Right cardiac atrium (tissue), 5 donors: Measurements from ENCODE around the gene IMMP2L. TPM values are rescaled to one million over a fixed set of nuclear protein-coding genes. Genes with fewer than 3 reads are reported as not detected.

ENCODE experiments used
- ATAC-seq, 2 donors: fragments of 200-7000 bp; cut with Tn5 transposase; one replicate each; pipeline versions ENCODE4 v1.8.0 to v1.9.1; 2020; ENCODE audit warnings: moderate library complexity in 2 of 2, mild to moderate bottlenecking in 1 of 2
- DNase-seq, 3 donors: peaks; one replicate each; pipeline ENCODE4 v3.0.0-alpha.2; 2020
- H3K27ac ChIP-seq: one replicate; pipeline ENCODE4 v1.5.1; 2013; ENCODE audit warnings: mild to moderate bottlenecking, low read length, control low read depth, moderate library complexity
- H3K27me3 ChIP-seq: one replicate; pipeline ENCODE4 v1.6.1; 2013; ENCODE audit not compliant: control insufficient read depth, insufficient read depth
- H3K4me1 ChIP-seq: one replicate; pipeline ENCODE4 v1.6.1; 2013; ENCODE audit warnings: low read length; ENCODE audit not compliant: control insufficient read depth, insufficient read depth
- H3K4me3 ChIP-seq: one replicate; pipeline ENCODE4 v1.5.1; 2013; ENCODE audit warnings: low read length, control low read depth
- H3K9me3 ChIP-seq: one replicate; pipeline ENCODE4 v1.6.1; 2013; ENCODE audit warnings: low read length; ENCODE audit not compliant: control insufficient read depth
- WGBS: extraction: QIAGEN DNeasy Blood & Tissue Kit; methylation state at CpG from one replicate; pipeline ENCODE4 v1.1.7; 2013; 5-methylcytosine and 5-hydroxymethylcytosine counted together
- intact Hi-C, 4 donors: fragments of 100-400 bp; cut with DNase I; formaldehyde crosslinking; loops; one replicate each; pipeline versions ENCODE4 v1.11.0 to v1.14.0; 2022 to 2023
- polyA plus RNA-seq: library from polyadenylated mRNA; stranded (reverse); fragments of 200-250 nt; gene quantifications from one replicate; pipeline ENCODE4 v1.2.3, GENCODE V29; 2013
- total RNA-seq, 4 donors: library from RNA; stranded (reverse); fragmentation: NEBNext Ultra II Directional; extraction: Animal tissue kit (Norgen Biotek cat#: 25700); gene quantifications; one replicate each; pipeline ENCODE4 v1.2.1, GENCODE V29; 2021
- donor health status: healthy with polysubstance abuse.
- donor health status: DM: no; HTN: yes; CAD: no.
- donor health status: DM: no; HTN: no; CAD: no.
- donor health status: DM: no; HTN: yes; CAD: no; lungs with severe emphysema.
- donor health status: DM: yes; HTN: yes; CAD: no.

IMMP2L gene
- total and polyA plus RNA-seq, 5 donors: 6.6 to 16.2 (median 13.9) TPM

GRCh38 chr7:111113263-111114017, 448.9 kb downstream of the IMMP2L start:
- ATAC-seq (peak in 1 of 2 donors; percentile 59), DNase-seq (no peak)
- no peak overlapping the region for H3K27ac ChIP-seq
- peaks cover 2% of the 10 kb centered on the region for H3K4me1 ChIP-seq
- H3K4me3 ChIP-seq: no peak overlapping the region
- intact Hi-C loops: no loop called here
- H3K27me3 ChIP-seq: no peaks in the 10 kb centered on the region
- no peaks in the 10 kb centered on the region for H3K9me3 ChIP-seq
- 31% methylated on average over 1 of the region's 1 CpG for WGBS

GRCh38 chr7:111112439-111112838, 449.9 kb downstream of the IMMP2L start:
- DNase-seq: no peak
- 56% methylated on average over 2 of the region's 2 CpGs for WGBS
- H3K9me3 ChIP-seq: no peaks in the 10 kb centered on the region
- no peak overlapping the region for H3K4me3 ChIP-seq
- H3K27me3 ChIP-seq: no peaks in the 10 kb centered on the region
- intact Hi-C loops: no loop called here
- H3K4me1 ChIP-seq: peaks cover 3% of the 10 kb centered on the region
- no peak for ATAC-seq
- no peak overlapping the region for H3K27ac ChIP-seq

GRCh38 chr7:111108496-111108895, 453.8 kb downstream of the IMMP2L start:
- Histone ChIP-seq H3K4me1 (peaks cover 2% of the 10 kb centered on the region), H3K9me3 (no peaks in the 10 kb centered on the region), H3K27me3 (no peaks in the 10 kb centered on the region), H3K4me3 (no peak overlapping the region), H3K27ac (no peak overlapping the region)
- DNase-seq: no peak
- WGBS: 73% methylated on average over 3 of the region's 3 CpGs
- intact Hi-C loops: no loop called here
- ATAC-seq: no peak

GRCh38 chr7:111108000-111108399, 454.3 kb downstream of the IMMP2L start:
- Histone ChIP-seq H3K4me1 (peaks cover 2% of the 10 kb centered on the region), H3K4me3 (no peak overlapping the region), H3K27me3 (no peaks in the 10 kb centered on the region), H3K27ac (no peak overlapping the region), H3K9me3 (no peaks in the 10 kb centered on the region)
- DNase-seq (peak in 1 of 3 donors; percentile 36), ATAC-seq (no peak)
- intact Hi-C loops: no loop called here
- 61% methylated on average over 1 of the region's 1 CpG for WGBS

DNA sequence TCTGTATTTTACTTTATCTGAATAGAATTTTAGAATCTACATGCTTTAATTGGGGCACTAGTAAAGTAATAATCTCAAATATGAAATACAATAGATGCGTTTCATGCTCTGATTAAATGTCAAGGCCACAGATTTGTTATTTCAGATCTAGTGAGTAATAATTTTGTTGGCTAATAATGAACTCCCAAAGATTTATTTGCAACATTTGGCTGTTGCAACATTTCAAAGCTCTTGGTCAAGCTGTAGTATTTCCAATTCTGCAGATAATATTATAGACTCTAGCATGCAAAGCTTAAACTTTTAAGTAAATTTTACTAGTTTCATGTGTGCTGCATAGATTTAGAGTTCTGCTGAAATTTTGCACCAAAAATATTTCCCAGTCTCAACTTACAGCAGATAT, 454.7 kb downstream of the IMMP2L start:
- no peak for DNase-seq
- intact Hi-C loops: no loop called here
- Histone ChIP-seq H3K27me3 (no peaks in the 10 kb centered on the region), H3K4me3 (no peak overlapping the region), H3K9me3 (no peaks in the 10 kb centered on the region), H3K4me1 (peaks cover 2% of the 10 kb centered on the region), H3K27ac (no peak overlapping the region)
- no peak for ATAC-seq
- WGBS: 60% methylated on average over 1 of the region's 1 CpG

DNA sequence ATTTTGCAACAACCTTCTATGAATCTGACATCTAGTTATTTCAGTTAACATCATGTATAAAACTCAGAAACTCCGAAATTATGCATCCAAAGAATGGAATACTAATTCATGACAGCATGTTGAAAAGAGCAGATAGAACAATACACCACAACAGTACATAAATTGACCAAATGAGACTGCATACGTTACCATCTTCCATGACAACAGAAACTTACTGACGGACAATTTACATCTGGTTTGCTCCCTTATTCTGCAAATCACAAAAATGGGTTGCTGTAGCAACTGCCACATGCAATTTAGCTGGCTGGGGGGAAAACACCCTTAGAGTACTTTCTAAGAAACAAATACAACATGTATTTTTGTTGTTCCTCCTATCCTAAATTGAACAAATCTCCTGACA, 457.0 kb downstream of the IMMP2L start:
- no peak overlapping the region for H3K27ac ChIP-seq
- intact Hi-C loops: no loop called here
- WGBS: 92% methylated on average over 3 of the region's 3 CpGs
- ATAC-seq (no peak), DNase-seq (no peak)
- no peaks in the 10 kb centered on the region for H3K27me3 ChIP-seq
- peaks cover 2% of the 10 kb centered on the region for H3K4me1 ChIP-seq
- H3K4me3 ChIP-seq: no peak overlapping the region
- H3K9me3 ChIP-seq: no peaks in the 10 kb centered on the region

- no peaks in the 10 kb centered on the region for H3K9me3 ChIP-seq
- 85% methylated on average over 3 of the region's 3 CpGs for WGBS
- intact Hi-C loops: no loop called here
- no peak for DNase-seq
- ATAC-seq: no peak
- H3K27me3 ChIP-seq: no peaks in the 10 kb centered on the region
- no peak overlapping the region for H3K4me3 ChIP-seq
- H3K27ac ChIP-seq: no peak overlapping the region
- peaks cover 2% of the 10 kb centered on the region for H3K4me1 ChIP-seq
Observed at GRCh38 chr7:111104710-111105109, 457.6 kb downstream of the IMMP2L start.

GRCh38 chr7:111103678-111104274, 458.5 kb downstream of the IMMP2L start:
- Histone ChIP-seq H3K4me3 (no peak overlapping the region), H3K27ac (no peak overlapping the region), H3K4me1 (peaks cover 2% of the 10 kb centered on the region), H3K9me3 (no peaks in the 10 kb centered on the region), H3K27me3 (no peaks in the 10 kb centered on the region)
- intact Hi-C loops: no loop called here
- WGBS: 95% methylated on average over 4 of the region's 4 CpGs
- no peak for ATAC-seq
- DNase-seq: no peak

GRCh38 chr7:111103136-111103535, 459.2 kb downstream of the IMMP2L start:
- 97% methylated on average over 4 of the region's 4 CpGs for WGBS
- ATAC-seq (no peak), DNase-seq (no peak)
- intact Hi-C loops: no loop called here
- Histone ChIP-seq H3K27me3 (no peaks in the 10 kb centered on the region), H3K4me1 (peaks cover 2% of the 10 kb centered on the region), H3K9me3 (no peaks in the 10 kb centered on the region), H3K4me3 (no peak overlapping the region), H3K27ac (no peak overlapping the region)

- no peak for ATAC-seq
- 99% methylated on average over 1 of the region's 1 CpG for WGBS
- Histone ChIP-seq H3K9me3 (no peaks in the 10 kb centered on the region), H3K27me3 (no peaks in the 10 kb centered on the region), H3K4me1 (no peaks in the 10 kb centered on the region), H3K4me3 (no peak overlapping the region), H3K27ac (no peak overlapping the region)
- no peak for DNase-seq
- intact Hi-C loops: no loop called here
Observed at GRCh38 chr7:111101856-111102646, 460.2 kb downstream of the IMMP2L start.

GRCh38 chr7:111098926-111099250, 463.4 kb downstream of the IMMP2L start:
- intact Hi-C loops: loop anchor here in 2 of 4 donors (10.0 kb wide), 2 partner anchors 386 to 504 kb away; no protein-coding TSS in a partner anchor
- no peak overlapping the region for H3K27ac ChIP-seq
- WGBS: 11% methylated on average over 1 of the region's 1 CpG
- H3K4me3 ChIP-seq: no peak overlapping the region
- DNase-seq: no peak
- no peaks in the 10 kb centered on the region for H3K4me1 ChIP-seq
- H3K9me3 ChIP-seq: no peaks in the 10 kb centered on the region
- no peaks in the 10 kb centered on the region for H3K27me3 ChIP-seq
- no peak for ATAC-seq
